ENCODE results near the gene PDE4D. TPM values are rescaled to one million over a fixed set of nuclear protein-coding genes. Genes with fewer than 3 reads are reported as not detected.
"Not testable (repeated sequence)": the region's sequence is repeated elsewhere in the genome, so short reads cannot be mapped to it uniquely, and the experiment has no call there.

Gene PDE4D
- total RNA-seq, 1 donor from 2014 or later: 27.4 TPM

- DNase-seq (ENCODE audit: extremely low read depth, low read depth, low spot score): no peak
Observed at GRCh38 chr5:58969253-58969652, 924.3 kb downstream of the PDE4D start.

- no peak for DNase-seq (ENCODE audit: extremely low read depth, low read depth, low spot score)
Observed at GRCh38 chr5:58968350-58968749, 925.2 kb downstream of the PDE4D start.

- no peak for DNase-seq (ENCODE audit: extremely low read depth, low read depth, low spot score)
Observed at GRCh38 chr5:58967597-58968281, 925.8 kb downstream of the PDE4D start.

- DNase-seq (ENCODE audit: extremely low read depth, low read depth, low spot score): no peak
Observed at GRCh38 chr5:58965677-58966414, 927.7 kb downstream of the PDE4D start.

- no peak for DNase-seq (ENCODE audit: extremely low read depth, low read depth, low spot score)
Observed at GRCh38 chr5:58963821-58964220, 929.7 kb downstream of the PDE4D start.

GRCh38 chr5:58963361-58963760 is 930.2 kb downstream of the PDE4D start:
- no peak for DNase-seq (ENCODE audit: extremely low read depth, low read depth, low spot score)

GRCh38 chr5:58961631-58962280 is 931.8 kb downstream of the PDE4D start:
- no peak for DNase-seq (ENCODE audit: extremely low read depth, low read depth, low spot score)

- DNase-seq (ENCODE audit: extremely low read depth, low read depth, low spot score): no peak
Observed at GRCh38 chr5:58958701-58959100, 934.8 kb downstream of the PDE4D start.

GRCh38 chr5:58953218-58953617 is 940.3 kb downstream of the PDE4D start:
- not testable (repeated sequence) for DNase-seq (ENCODE audit: extremely low read depth, low read depth, low spot score)

GRCh38 chr5:58950224-58950623 is 943.3 kb downstream of the PDE4D start:
- no peak for DNase-seq (ENCODE audit: extremely low read depth, low read depth, low spot score)

- no peak for DNase-seq (ENCODE audit: extremely low read depth, low read depth, low spot score)
Observed at GRCh38 chr5:58946230-58946629, 947.3 kb downstream of the PDE4D start.

GRCh38 chr5:58944221-58944620 is 949.3 kb downstream of the PDE4D start:
- no peak for DNase-seq (ENCODE audit: extremely low read depth, low read depth, low spot score)

- no peak for DNase-seq (ENCODE audit: extremely low read depth, low read depth, low spot score)
Observed at GRCh38 chr5:58940446-58940845, 953.1 kb downstream of the PDE4D start.

GRCh38 chr5:58939664-58940063 is 953.9 kb downstream of the PDE4D start:
- DNase-seq (ENCODE audit: extremely low read depth, low read depth, low spot score): no peak

- no peak for DNase-seq (ENCODE audit: extremely low read depth, low read depth, low spot score)
Observed at GRCh38 chr5:58938563-58939424, 954.7 kb downstream of the PDE4D start.

GRCh38 chr5:58937031-58937681 is 956.4 kb downstream of the PDE4D start:
- DNase-seq (ENCODE audit: extremely low read depth, low read depth, low spot score): no peak

GRCh38 chr5:58934629-58935097 is 958.9 kb downstream of the PDE4D start:
- DNase-seq (ENCODE audit: extremely low read depth, low read depth, low spot score): no peak

GRCh38 chr5:58933891-58934628 is 959.5 kb downstream of the PDE4D start:
- no peak for DNase-seq (ENCODE audit: extremely low read depth, low read depth, low spot score)

- DNase-seq (ENCODE audit: extremely low read depth, low read depth, low spot score): no peak
Observed at GRCh38 chr5:58932057-58932612, 961.4 kb downstream of the PDE4D start.
